ENCODE data around the gene ARL16. TPM values are rescaled to one million over a fixed set of nuclear protein-coding genes. Genes with fewer than 3 reads are reported as not detected.

ARL16 gene
- total RNA-seq, 6 experiments from 2014 or later: 39.4 to 50.5 (median 46.7) TPM

GRCh38 chr17:81708739-81709185 lies 25.2 kb upstream of the ARL16 start:
- H3K4me3 Mint-ChIP-seq: no peak overlapping the region
- peaks cover 7% of the 10 kb centered on the region for H3K27me3 Mint-ChIP-seq (ENCODE audit: insufficient read depth)
- no peak for DNase-seq
- no peak overlapping the region for H3K27ac Mint-ChIP-seq
- H3K36me3 Mint-ChIP-seq (ENCODE audit: low read depth): peaks cover 22% of the 10 kb centered on the region; the same call in 1 of the 2 replicates
- no peak for TF ChIP-seq CTCF (IDR thresholded peaks at IDR 0.05)
- no peaks in the 10 kb centered on the region for H3K9me3 Mint-ChIP-seq
- peaks cover 25% of the 10 kb centered on the region for H3K4me1 Mint-ChIP-seq (ENCODE audit: low read depth)

GRCh38 chr17:81707725-81708646 lies 24.4 kb upstream of the ARL16 start:
- no peak overlapping the region for H3K27ac Mint-ChIP-seq
- H3K36me3 Mint-ChIP-seq (ENCODE audit: low read depth): peaks cover 22% of the 10 kb centered on the region; the same call in 1 of the 2 replicates
- H3K4me1 Mint-ChIP-seq (ENCODE audit: low read depth): peaks cover 21% of the 10 kb centered on the region
- H3K4me3 Mint-ChIP-seq: no peak overlapping the region
- no peaks in the 10 kb centered on the region for H3K9me3 Mint-ChIP-seq
- TF ChIP-seq CTCF (IDR thresholded peaks at IDR 0.05): no peak
- no peak for DNase-seq
- H3K27me3 Mint-ChIP-seq (ENCODE audit: insufficient read depth): peaks cover 7% of the 10 kb centered on the region; the same call in 1 of the 2 replicates

- Mint-ChIP-seq H3K27me3 (ENCODE audit: insufficient read depth) (peaks cover 13% of the 10 kb centered on the region; the same call in 1 of the 2 replicates), H3K4me1 (ENCODE audit: low read depth) (peaks cover 24% of the 10 kb centered on the region), H3K36me3 (ENCODE audit: low read depth) (peaks cover 30% of the 10 kb centered on the region), H3K9me3 (no peaks in the 10 kb centered on the region), H3K4me3 (no peak overlapping the region), H3K27ac (no peak overlapping the region)
- DNase-seq: no peak
- TF ChIP-seq CTCF (IDR thresholded peaks at IDR 0.05): peak; percentile 28; the same call in 1 of the 2 replicates
Measured at GRCh38 chr17:81706757-81707624, 23.4 kb upstream of the ARL16 start.

GRCh38 chr17:81706232-81706611 lies 22.6 kb upstream of the ARL16 start:
- Mint-ChIP-seq H3K27ac (no peak overlapping the region), H3K36me3 (ENCODE audit: low read depth) (peaks cover 30% of the 10 kb centered on the region), H3K27me3 (ENCODE audit: insufficient read depth) (peaks cover 11% of the 10 kb centered on the region; the same call in 1 of the 2 replicates), H3K4me1 (ENCODE audit: low read depth) (peaks cover 29% of the 10 kb centered on the region), H3K9me3 (no peaks in the 10 kb centered on the region), H3K4me3 (no peak overlapping the region)
- DNase-seq: no peak
- no peak for TF ChIP-seq CTCF (IDR thresholded peaks at IDR 0.05)

- DNase-seq: no peak
- no peaks in the 10 kb centered on the region for H3K9me3 Mint-ChIP-seq
- TF ChIP-seq CTCF (IDR thresholded peaks at IDR 0.05): no peak
- H3K4me3 Mint-ChIP-seq: peak overlapping the region; percentile 32
- H3K4me1 Mint-ChIP-seq (ENCODE audit: low read depth): peaks cover 29% of the 10 kb centered on the region
- peaks cover 30% of the 10 kb centered on the region for H3K36me3 Mint-ChIP-seq (ENCODE audit: low read depth)
- peaks cover 10% of the 10 kb centered on the region; the same call in 1 of the 2 replicates for H3K27me3 Mint-ChIP-seq (ENCODE audit: insufficient read depth)
- peak overlapping the region; percentile 16; the same call in 1 of the 2 replicates for H3K27ac Mint-ChIP-seq
Measured at GRCh38 chr17:81705518-81706231, 22.1 kb upstream of the ARL16 start.

Data from HFFc6 (cell line).